CD14-positive monocyte (primary cell): ENCODE data around the gene SLC24A3. TPM values are rescaled to one million over a fixed set of nuclear protein-coding genes. Genes with fewer than 3 reads are reported as not detected.

Experiments
- DNase-seq, 3 donors: peaks; one replicate each; pipeline ENCODE4 v3.0.0-alpha.2; 2011 to 2022
- H2AFZ ChIP-seq: 2 replicates; pipeline ENCODE4 v1.6.0; 2012; ENCODE audit warnings: mild to moderate bottlenecking, low read depth, low read length, inconsistent platforms; ENCODE audit not compliant: insufficient read depth, poor library complexity, severe bottlenecking
- H3K27ac ChIP-seq, 2 donors: 1 replicate in 1 of 2; 2 replicates in 1 of 2; pipeline ENCODE4 v1.5.1; 2012 to 2013; ENCODE audit warnings: low read length in 2 of 2, control low read depth in 1 of 2, inconsistent platforms in 1 of 2, low read depth in 1 of 2, mild to moderate bottlenecking in 1 of 2
- H3K27me3 ChIP-seq, 2 donors: one replicate each; pipeline versions ENCODE4 v1.6.0 to v1.6.1; 2011 to 2013; ENCODE audit warnings: low read length in 2 of 2; ENCODE audit not compliant: control insufficient read depth in 2 of 2, insufficient read depth in 2 of 2
- H3K36me3 ChIP-seq, 2 donors: replicated peaks in 1 of 2; 1 replicate in 1 of 2; 2 replicates in 1 of 2; pipeline versions ENCODE4 v1.5.1 to v1.6.1; 2012 to 2013; ENCODE audit warnings: low read length in 2 of 2, control low read depth in 1 of 2, inconsistent platforms in 1 of 2, mild to moderate bottlenecking in 1 of 2; ENCODE audit not compliant: insufficient read depth in 2 of 2, control insufficient read depth in 1 of 2
- H3K4me1 ChIP-seq, 2 donors: 1 replicate in 1 of 2; 2 replicates in 1 of 2; pipeline versions ENCODE4 v1.5.1 to v1.6.1; 2012 to 2013; ENCODE audit warnings: low read length in 2 of 2, control low read depth in 1 of 2, inconsistent platforms in 1 of 2, mild to moderate bottlenecking in 1 of 2, moderate library complexity in 1 of 2; ENCODE audit not compliant: insufficient read depth in 2 of 2, control insufficient read depth in 1 of 2
- H3K4me2 ChIP-seq: replicated peaks from 2 replicates; pipeline ENCODE3; 2012; ENCODE audit warnings: low read length, moderate library complexity, mild to moderate bottlenecking; ENCODE audit not compliant: poor library complexity, severe bottlenecking; ENCODE audit errors: extremely low read depth
- H3K4me3 ChIP-seq, 3 experiments: fragments of 200-600 bp in 1 of 3; sonication (generic) in 1 of 3; replicated peaks in 1 of 3; 1 replicate in 2 of 3; 2 replicates in 1 of 3; pipeline ENCODE4 v1.5.1; 2011 to 2013; ENCODE audit warnings: low read length in 3 of 3, mild to moderate bottlenecking in 3 of 3, control low read depth in 2 of 3, low read depth in 2 of 3, inconsistent platforms in 1 of 3, moderate library complexity in 1 of 3
- H3K79me2 ChIP-seq: 2 replicates; pipeline ENCODE4 v1.6.0; 2012; ENCODE audit warnings: mild to moderate bottlenecking, control low read depth, inconsistent platforms, low read length, moderate library complexity; ENCODE audit not compliant: insufficient read depth
- H3K9ac ChIP-seq: 2 replicates; pipeline ENCODE4 v1.6.0; 2017; ENCODE audit warnings: low read length, mild to moderate bottlenecking; ENCODE audit not compliant: insufficient read depth, poor library complexity, severe bottlenecking
- H3K9me3 ChIP-seq, 2 donors: replicated peaks in 1 of 2; 1 replicate in 1 of 2; 2 replicates in 1 of 2; pipeline versions ENCODE4 v1.5.1 to v1.6.1; 2012 to 2013; ENCODE audit warnings: low read length in 2 of 2, control low read depth in 1 of 2; ENCODE audit not compliant: control insufficient read depth in 1 of 2, insufficient read depth in 1 of 2
- H4K20me1 ChIP-seq: 2 replicates; pipeline ENCODE4 v1.6.0; 2012; ENCODE audit warnings: mild to moderate bottlenecking, low read length, control low read depth, moderate library complexity; ENCODE audit not compliant: insufficient read depth
- H3K27ac Mint-ChIP-seq, 7 donors: one replicate each; pipeline ENCODE4 v1.8.0; 2020; ENCODE audit warnings: mild to moderate bottlenecking in 7 of 7, mixed read lengths in 7 of 7, moderate library complexity in 6 of 7, inconsistent platforms in 2 of 7
- H3K27me3 Mint-ChIP-seq, 3 donors: one replicate each; pipeline ENCODE4 v1.8.0; 2021 to 2022; ENCODE audit warnings: low read depth in 3 of 3, mild to moderate bottlenecking in 3 of 3, mixed read lengths in 3 of 3, moderate library complexity in 3 of 3, inconsistent platforms in 1 of 3
- H3K36me3 Mint-ChIP-seq, 2 donors: one replicate each; pipeline ENCODE4 v1.8.0; 2020; ENCODE audit warnings: mixed read lengths in 2 of 2, inconsistent platforms in 1 of 2, mild to moderate bottlenecking in 1 of 2
- H3K4me1 Mint-ChIP-seq: one replicate; pipeline ENCODE4 v1.8.0; 2020; ENCODE audit warnings: mild to moderate bottlenecking, mixed read lengths
- H3K4me3 Mint-ChIP-seq, 2 donors: one replicate each; pipeline ENCODE4 v1.8.0; 2020; ENCODE audit warnings: mild to moderate bottlenecking in 2 of 2, mixed read lengths in 2 of 2, moderate library complexity in 1 of 2
- H3K9me3 Mint-ChIP-seq, 7 donors: one replicate each; pipeline ENCODE4 v1.8.0; 2020 to 2022; ENCODE audit warnings: mixed read lengths in 7 of 7, mild to moderate bottlenecking in 6 of 7, moderate library complexity in 6 of 7, inconsistent platforms in 2 of 7
- CTCF ChIP-seq: fragments of 200-600 bp; IDR thresholded peaks from one replicate; pipeline ENCODE4 v1.8.0; 2022; ENCODE audit warnings: antibody characterized with exemption, mild to moderate bottlenecking
- WGBS: methylation state at CpG from one replicate; pipeline ENCODE4 v1.1.5; 2013; ENCODE audit warnings: missing lambda C conversion rate; ENCODE audit not compliant: insufficient coverage; 5-methylcytosine and 5-hydroxymethylcytosine counted together
- intact Hi-C, 2 donors: fragments of 100-400 bp; cut with micrococcal nuclease; formaldehyde crosslinking; loops; one replicate each; pipeline versions ENCODE4 v1.15.0 to v1.15.1; 2023
- polyA plus RNA-seq, 3 donors: library from polyadenylated mRNA; depleted of rRNA in 1 of 3; unstranded in 2 of 3; stranded (reverse) in 1 of 3; fragments of 300-500 nt in 2 of 3; fragments of >200 nt in 1 of 3; fragmentation: Illumina TruSeq in 2 of 3; gene quantifications; 1 replicate in 2 of 3; 2 replicates in 1 of 3; pipeline ENCODE4 v1.2.3, GENCODE V29; 2012 to 2021

Gene SLC24A3
- polyA plus RNA-seq, 3 donors: 0.04 to 0.08 TPM; not detected in 1

GRCh38 chr20:19522836-19523590 is 310.6 kb downstream of the SLC24A3 start:
- Mint-ChIP-seq H3K27me3 (peaks cover 0 to 1% (median 0%) of the 10 kb centered on the region in 3 donors), H3K9me3 (no peaks in the 10 kb centered on the region), H3K36me3 (no peaks in the 10 kb centered on the region), H3K4me3 (no peak overlapping the region), H3K27ac (no peak overlapping the region), H3K4me1 (peaks cover 15% of the 10 kb centered on the region)
- Histone ChIP-seq H3K9me3 (no peaks in the 10 kb centered on the region), H3K27me3 (no peaks in the 10 kb centered on the region), H3K4me1 (peaks cover 3 to 10% of the 10 kb centered on the region in 2 donors), H3K27ac (no peak overlapping the region), H3K9ac (no peak overlapping the region), H3K4me2 (no peak overlapping the region), H4K20me1 (no peaks in the 10 kb centered on the region), H2AFZ (no peak overlapping the region), H3K79me2 (no peaks in the 10 kb centered on the region), H3K4me3 (no peak overlapping the region), H3K36me3 (no peaks in the 10 kb centered on the region)
- no peak for DNase-seq
- intact Hi-C loops: no loop called here
- no peak for TF ChIP-seq CTCF
- 100% methylated on average over 1 of the region's 4 CpGs for WGBS

GRCh38 chr20:19524691-19525090 is 312.2 kb downstream of the SLC24A3 start:
- Histone ChIP-seq H3K36me3 (no peaks in the 10 kb centered on the region), H3K27ac (no peak overlapping the region), H3K27me3 (no peaks in the 10 kb centered on the region), H3K79me2 (no peaks in the 10 kb centered on the region), H3K9ac (no peak overlapping the region), H3K4me2 (no peak overlapping the region), H2AFZ (no peak overlapping the region), H3K9me3 (no peaks in the 10 kb centered on the region), H3K4me1 (peaks cover 3 to 10% of the 10 kb centered on the region in 2 donors), H3K4me3 (no peak overlapping the region), H4K20me1 (no peaks in the 10 kb centered on the region)
- no peak overlapping the region for H3K27ac Mint-ChIP-seq
- intact Hi-C loops: no loop called here
- H3K4me1 Mint-ChIP-seq: peaks cover 15% of the 10 kb centered on the region
- H3K36me3 Mint-ChIP-seq: no peaks in the 10 kb centered on the region
- H3K27me3 Mint-ChIP-seq: peaks cover 0 to 1% (median 1%) of the 10 kb centered on the region in 3 donors
- 0% methylated on average over 1 of the region's 1 CpG for WGBS
- no peaks in the 10 kb centered on the region for H3K9me3 Mint-ChIP-seq
- no peak for TF ChIP-seq CTCF
- no peak for DNase-seq
- no peak overlapping the region for H3K4me3 Mint-ChIP-seq
